Measurements from ENCODE around the gene C1orf52. TPM values are rescaled to one million over a fixed set of nuclear protein-coding genes. Genes with fewer than 3 reads are reported as not detected.

The C1orf52 gene
- total and polyA plus RNA-seq, 9 of the 15 experiments (the other 6 are each of a cell fraction or from before 2014, with no cell fraction given) = 17.0 to 38.5 (median 33.0) TPM

- BruUV-seq (replicated peaks) = no TSS peak
- no peak overlapping the region for H3K4me2 ChIP-seq (ENCODE audit: insufficient read depth, low read length)
- 13% methylated on average over 1 of the region's 2 CpGs for WGBS (ENCODE audit: insufficient coverage, low coverage, missing lambda C conversion rate)
- CTCF ChIA-PET (ENCODE audit: low intra/inter-chr PET ratio) = no interaction called here
- no peaks in the 10 kb centered on the region for H3K36me3 ChIP-seq (ENCODE audit: control insufficient read depth, insufficient read depth, low read length)
- ATAC-seq (no peak), DNase-seq (ENCODE audit: extremely low read depth in 1 of 4, low spot score in 3 of 4) (no peak), FAIRE-seq (no peak)
- H3K4me1 ChIP-seq (replicated peaks in 1 of 2; ENCODE audit: control insufficient read depth in 2 of 2, insufficient read depth in 2 of 2, low read length in 2 of 2) = peaks cover 6 to 13% of the 10 kb centered on the region in 2 experiments; a peak in 4 of 5 replicates
- no peaks in the 10 kb centered on the region for H3K79me2 ChIP-seq (ENCODE audit: control insufficient read depth, insufficient read depth, low read length)
- no peak overlapping the region for H2AFZ ChIP-seq (ENCODE audit: low read depth, low read length)
- H3K9me3 ChIP-seq (replicated peaks; ENCODE audit: control insufficient read depth, insufficient read depth, low read depth, low read length) = no peaks in the 10 kb centered on the region
- H3K27ac ChIP-seq (ENCODE audit: extremely low read depth, low read depth, low read length) = no peak overlapping the region
- H3K9ac ChIP-seq (ENCODE audit: insufficient read depth in 1 of 2, low read depth in 2 of 2, low read length in 2 of 2) = no peak overlapping the region
- peaks cover 0 to 3% of the 10 kb centered on the region in 2 experiments; a peak in 2 of 5 replicates for H3K27me3 ChIP-seq (ENCODE audit: control insufficient read depth in 2 of 2, insufficient read depth in 2 of 2, low read length in 2 of 2)
- intact Hi-C loops (cut with micrococcal nuclease) = no loop called here
- H3K9me1 ChIP-seq (ENCODE audit: control insufficient read depth, insufficient read depth, low read length) = no peaks in the 10 kb centered on the region
- TF ChIP-seq ZNF354B (CRISPR knock-in tag; IDR thresholded peaks at IDR 0.05) = no peak
- TF ChIP-seq PHB (CRISPR knock-in tag; IDR thresholded peaks at IDR 0.05) = no peak
- TF ChIP-seq ARID4B (CRISPR knock-in tag; IDR thresholded peaks at IDR 0.05) = no peak
- no peak for TF ChIP-seq CLOCK (CRISPR knock-in tag; IDR thresholded peaks at IDR 0.05; ENCODE audit: borderline replicate concordance)
- TF ChIP-seq NRF1 (conservative IDR thresholded peaks at IDR 0.05 in 1 of 2, IDR thresholded peaks at IDR 0.05 in 1 of 2) = no peak
- no peak for TF ChIP-seq PATZ1 (CRISPR knock-in tag; IDR thresholded peaks at IDR 0.05; ENCODE audit: borderline replicate concordance)
- POLR2A ChIA-PET = interaction anchor here (1.5 to 2.0 kb wide), 2 partner anchors 10 to 11 kb away, joined by 4 to 9 read pairs; no protein-coding TSS in a partner anchor
- H3K4me3 ChIP-seq = no peak overlapping the region
- in situ Hi-C loops (cut with MboI) = no loop called here
- no peaks in the 10 kb centered on the region for H4K20me1 ChIP-seq (replicated peaks; ENCODE audit: control insufficient read depth, insufficient read depth, low read length)
These were observed 24.7 kb upstream of the C1orf52 start for GRCh38 chr1:85284202-85284601.
